Hematopoietic multipotent progenitor cell treated with erythropoietin and hydrocortisone succinate and interleukin-3 and kit ligand, for 8 days (in vitro differentiated cells): ENCODE measurements around the gene RCSD1.
A peak's percentile ranks its signal among the peaks of the same experiment; 100 is the strongest.
"Not testable (repeated sequence)": the region's sequence is repeated elsewhere in the genome, so short reads cannot be mapped to it uniquely, and the experiment has no call there.

ENCODE experiments used
- DNase-seq: peaks from one replicate; pipeline ENCODE4 v3.0.0-alpha.2; 2015

RCSD1 gene

DNA sequence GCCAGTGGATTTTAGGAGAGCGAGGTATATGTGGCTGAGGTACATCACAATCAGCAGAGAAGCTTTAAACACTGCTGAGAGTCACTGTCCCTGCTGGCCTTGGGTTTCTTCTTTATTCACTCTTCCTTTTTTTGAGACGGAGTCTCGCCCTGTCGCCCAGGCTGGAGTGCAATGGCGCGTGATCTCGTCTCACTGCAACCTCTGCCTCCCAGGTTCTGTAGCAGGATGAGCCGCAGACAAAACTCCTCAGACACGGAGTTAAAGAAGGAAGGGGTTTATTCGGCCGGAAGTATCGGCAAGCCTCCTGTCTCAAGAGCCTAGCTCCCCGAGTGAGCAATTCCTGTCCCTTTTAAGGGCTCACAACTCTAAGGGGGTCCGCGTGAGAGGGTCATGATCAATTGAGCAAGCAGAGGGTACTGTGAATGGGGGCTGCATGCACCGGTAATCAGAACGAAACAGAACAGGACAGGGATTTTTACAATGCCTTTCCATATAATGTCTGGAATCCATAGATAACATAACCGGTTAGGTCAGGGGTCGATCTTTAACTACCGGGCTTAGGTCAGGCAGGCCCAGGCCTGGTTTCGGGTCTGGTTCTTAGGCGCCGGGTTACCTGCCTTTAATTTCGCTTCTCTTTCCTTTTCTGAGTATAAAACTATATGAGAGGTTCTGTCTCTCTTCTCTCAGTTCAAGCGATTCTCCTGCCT, 89.8 kb downstream of the RCSD1 start:
- not testable (repeated sequence) for DNase-seq

DNA sequence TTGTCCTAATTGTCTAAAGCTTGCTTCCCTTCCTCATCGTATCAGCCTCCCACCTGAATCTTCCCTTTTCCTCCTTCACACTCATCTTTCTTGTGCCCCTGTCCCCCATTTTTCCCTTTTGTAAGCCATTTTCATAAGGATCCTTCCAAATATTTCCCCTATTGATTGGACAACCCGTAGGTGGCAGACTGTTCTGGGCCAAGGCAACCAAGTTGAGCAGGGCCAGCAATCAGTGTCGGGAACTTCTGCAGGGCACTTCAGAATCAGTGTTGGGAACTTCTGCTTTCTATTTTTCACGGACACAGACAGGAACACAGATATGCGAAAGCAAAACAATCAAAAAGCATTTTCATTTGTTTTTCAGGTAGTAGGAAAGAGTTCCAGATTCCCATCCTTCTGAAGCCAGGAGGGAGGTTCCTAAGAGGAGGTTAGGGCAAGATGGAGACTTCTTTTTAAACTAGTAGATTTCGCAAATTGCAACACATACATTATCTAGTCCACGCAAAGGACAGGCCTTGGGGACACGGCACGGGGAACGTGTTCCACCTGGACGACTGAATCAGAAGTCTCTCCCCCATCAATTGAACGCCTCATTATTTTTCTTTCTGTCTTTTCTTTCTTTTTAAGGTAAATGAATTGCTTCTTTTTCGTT, 91.1 kb downstream of the RCSD1 start:
- peak; percentile 43 for DNase-seq

DNA sequence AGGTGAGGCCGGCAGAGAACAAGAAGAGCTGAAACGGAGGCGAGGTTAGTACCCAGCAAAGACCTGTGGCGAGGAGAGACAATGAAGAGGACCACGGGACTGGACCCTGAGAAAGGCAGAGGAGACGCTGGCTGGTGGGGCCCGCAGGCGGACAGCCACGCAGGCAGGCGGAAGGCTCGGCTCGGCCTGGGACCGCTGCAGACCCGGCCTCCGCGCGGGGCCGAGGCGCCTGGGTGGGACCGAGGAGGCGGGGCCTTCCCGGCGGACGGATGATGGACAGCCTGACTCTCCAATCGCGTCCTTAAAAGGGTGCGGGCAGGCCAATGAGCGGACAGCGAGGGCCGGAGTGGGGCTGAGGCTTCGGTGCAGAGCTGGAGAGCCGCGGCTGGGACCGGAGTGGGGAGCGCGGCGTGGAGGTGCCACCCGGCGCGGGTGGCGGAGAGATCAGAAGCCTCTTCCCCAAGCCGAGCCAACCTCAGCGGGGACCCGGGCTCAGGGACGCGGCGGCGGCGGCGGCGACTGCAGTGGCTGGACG, 91.7 kb downstream of the RCSD1 start, which contains the start of gene MPZL1:
Gene MPZL1 (plus strand): TSS at position 366 of the 535 bp plus-strand sequence. CDS start 170 bp downstream, outside the sequence.
- DNase-seq: peak; percentile 92

DNA sequence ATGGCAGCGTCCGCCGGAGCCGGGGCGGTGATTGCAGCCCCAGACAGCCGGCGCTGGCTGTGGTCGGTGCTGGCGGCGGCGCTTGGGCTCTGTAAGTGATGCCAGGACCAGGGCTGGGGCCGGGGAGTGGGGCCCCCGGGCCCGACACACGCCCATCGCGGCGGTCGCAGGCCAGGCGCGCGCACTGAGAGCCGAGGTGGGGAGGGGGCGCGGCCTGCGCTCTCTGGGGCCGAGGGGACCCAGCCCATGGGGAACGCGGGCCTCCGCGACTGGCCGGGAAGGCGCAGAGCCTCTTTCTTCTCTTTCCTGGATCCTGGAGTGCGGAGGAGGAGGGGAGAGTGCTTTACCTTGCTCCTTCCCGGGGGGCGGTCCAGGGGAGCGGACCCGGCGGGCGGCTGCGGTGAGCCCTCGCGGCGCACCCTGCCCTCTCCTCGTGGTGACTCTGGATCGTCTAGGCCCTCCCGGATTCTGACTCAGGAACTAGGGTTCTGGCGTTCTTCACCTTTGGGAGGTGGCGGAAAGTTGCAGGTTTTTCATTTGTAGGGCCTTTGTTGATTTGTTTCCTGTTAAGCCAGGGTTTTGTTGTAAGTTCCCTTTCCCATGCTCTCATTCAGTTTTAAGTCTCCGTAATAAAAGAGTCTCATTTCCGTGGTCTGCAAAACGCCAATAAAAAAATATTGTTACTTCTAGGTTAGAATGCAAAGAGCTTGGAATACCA, 92.3 kb downstream of the RCSD1 start:
- peak; percentile 45 for DNase-seq

DNA sequence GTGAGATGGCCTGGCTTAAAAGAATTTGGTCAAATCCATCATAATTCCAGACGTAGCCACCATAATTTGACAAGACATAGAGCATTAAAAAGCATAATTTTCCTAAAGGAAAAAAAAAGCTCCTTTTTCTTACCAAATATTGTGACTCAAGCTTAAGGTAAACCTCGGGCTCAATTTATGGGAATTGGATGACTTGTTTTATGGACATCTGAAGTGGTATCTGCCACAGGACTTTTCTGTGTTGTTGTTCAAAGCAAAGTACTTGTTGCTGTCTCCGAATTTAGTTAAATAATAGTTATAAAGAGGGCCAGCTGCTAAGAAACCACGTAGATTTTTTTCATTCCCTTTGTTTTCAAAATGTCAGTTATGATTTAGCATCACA, 92.8 kb downstream of the RCSD1 start:
- no peak for DNase-seq

DNA sequence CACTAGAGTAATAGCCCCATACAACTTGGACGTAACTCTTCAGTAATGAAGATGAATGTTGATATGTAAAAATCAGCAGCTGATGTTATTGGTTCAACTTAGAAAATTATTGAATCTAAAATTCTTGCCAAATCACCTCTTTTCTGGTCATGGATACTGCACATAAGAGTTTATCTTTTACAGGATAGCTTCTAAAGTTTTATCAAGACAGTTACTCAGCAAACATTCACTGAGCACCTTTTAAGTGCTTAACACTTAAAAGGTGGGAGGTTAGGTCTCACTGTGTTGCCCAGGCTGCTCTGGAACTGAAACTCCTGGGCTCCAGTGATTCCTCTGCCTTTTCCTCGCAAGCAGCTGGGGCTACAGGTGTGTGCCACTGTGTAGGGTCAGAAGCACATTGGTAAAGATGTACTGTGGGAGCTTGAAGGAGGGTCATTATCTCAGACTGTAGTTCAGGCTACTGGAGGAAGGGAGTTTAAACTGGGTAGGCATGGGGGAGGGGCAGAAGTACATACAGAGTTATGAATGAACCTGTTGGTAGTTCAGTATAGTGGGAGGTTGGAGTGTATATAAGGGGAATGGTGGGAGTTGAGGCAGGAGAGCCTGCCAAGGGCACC, 93.8 kb downstream of the RCSD1 start:
- DNase-seq: peak; percentile 31

DNA sequence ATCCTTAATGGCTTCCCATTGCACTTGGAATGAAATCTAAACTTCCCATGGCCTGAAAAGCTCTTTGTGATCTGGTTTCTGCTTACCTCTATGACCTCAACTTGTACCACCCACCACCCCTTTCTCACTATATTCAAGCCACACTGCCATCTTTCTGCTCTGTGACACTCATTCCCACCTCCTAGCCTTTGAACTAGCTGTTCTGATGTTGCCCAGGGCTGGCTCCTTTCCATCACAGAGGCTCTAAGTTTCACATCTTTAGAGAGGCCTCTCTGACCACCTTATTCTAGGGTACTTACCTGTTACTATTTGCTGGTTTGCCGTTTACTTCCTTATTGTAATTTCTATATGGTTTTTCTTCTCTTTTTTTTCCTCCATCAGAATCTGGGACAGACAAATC, 96.0 kb downstream of the RCSD1 start:
- DNase-seq: no peak

DNA sequence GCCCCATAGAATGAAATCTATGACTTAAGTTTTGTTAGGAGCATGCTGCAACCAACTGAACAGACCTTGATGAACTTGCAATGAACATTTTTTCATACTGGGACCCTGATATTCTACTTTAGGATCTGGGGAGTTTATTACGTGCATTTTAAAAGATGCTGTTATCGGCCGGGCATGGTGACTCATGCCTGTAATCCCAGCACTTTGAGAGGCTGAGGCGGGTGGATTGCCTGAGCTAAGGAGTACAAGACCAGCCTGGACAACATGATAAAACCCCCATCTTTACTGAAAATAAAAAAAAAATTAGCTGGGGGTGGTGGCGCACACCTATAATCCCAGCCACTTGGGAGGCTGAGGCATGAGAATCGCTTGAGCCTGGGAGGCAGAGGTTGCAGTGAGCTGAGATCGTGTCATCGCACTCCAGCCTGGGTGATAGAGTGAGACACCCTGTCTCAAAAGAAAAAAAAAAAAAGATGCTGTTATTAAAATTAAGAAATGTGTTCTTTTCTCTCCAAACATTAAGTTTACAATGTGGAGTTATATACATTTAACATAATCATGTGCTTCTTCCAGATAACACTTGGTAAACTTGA, 98.9 kb downstream of the RCSD1 start:
- peak; percentile 35 for DNase-seq

DNA sequence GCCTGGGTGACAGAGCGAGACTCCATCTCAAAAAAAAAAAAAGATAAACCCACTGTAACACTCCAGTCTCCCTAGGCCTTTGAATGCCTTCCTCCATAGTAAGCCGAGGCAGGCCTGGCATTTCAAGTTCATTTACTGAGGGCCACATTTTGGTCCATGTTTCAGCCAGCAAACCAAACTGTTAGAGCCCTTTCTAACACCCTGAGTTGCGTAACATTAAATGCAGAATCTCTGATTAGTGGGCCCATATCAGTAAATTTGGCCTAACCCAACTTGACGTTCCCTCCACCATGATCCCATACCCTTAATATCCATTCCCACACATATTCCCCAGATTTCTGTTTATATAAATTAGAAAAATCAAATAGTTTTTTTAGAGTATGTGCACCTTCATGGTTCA, 104.2 kb downstream of the RCSD1 start:
- DNase-seq: no peak

DNA sequence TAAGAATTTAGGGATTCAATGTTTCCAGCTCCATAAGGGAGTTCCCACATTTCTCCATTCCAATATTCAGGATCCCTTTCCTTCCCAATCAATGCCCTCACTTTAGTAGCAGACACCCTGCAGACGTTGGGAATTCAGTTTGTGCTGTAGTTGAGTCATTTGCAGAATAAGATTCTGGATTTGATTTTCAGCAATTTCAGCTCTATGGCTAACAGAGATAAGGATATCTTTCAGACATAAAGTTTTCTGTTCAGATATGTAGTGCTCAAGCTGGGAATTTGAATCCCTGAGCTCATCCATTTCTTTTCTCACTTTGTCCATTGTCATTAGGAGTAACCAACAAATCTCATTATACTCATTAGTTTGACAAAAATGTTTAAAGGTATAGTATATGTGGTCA, 104.8 kb downstream of the RCSD1 start:
- DNase-seq: no peak

DNA sequence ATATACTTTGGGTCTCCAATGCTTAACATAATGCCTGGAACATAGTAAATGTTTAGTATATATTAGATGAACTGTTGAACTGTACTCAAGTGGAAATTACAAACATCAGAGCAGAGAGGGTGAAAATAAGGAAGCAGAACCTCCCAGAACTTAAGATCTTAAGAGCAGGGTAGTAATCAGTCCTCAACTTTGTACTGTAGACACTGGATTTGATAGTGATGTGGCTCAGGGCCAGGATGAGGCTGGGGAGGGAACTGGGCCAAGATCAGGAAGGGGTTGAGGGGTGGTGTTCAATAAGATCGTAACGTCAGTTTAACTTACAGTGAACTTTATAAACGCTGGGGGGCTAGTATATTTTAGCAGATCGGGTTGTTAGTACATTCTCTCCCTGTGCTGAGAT, 107.1 kb downstream of the RCSD1 start:
- peak; percentile 57 for DNase-seq

DNA sequence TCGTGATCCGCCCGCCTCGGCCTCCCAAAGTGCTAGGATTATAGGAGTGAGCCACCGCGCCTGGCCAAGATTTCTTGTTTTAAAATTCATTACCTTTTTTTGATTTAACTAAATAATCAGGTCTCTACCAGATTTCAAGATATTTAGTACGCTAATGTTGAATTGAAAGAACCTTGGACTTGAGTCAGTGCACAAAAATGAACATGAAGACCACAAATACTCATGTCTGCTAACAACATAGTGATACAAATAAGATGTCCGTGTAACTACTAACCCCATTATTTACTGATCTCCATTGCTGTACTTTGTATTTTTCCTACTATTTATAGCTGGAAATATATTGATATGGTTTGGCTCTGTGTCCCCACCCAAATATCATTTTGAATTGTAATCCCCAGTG, 108.1 kb downstream of the RCSD1 start:
- DNase-seq: no peak

DNA sequence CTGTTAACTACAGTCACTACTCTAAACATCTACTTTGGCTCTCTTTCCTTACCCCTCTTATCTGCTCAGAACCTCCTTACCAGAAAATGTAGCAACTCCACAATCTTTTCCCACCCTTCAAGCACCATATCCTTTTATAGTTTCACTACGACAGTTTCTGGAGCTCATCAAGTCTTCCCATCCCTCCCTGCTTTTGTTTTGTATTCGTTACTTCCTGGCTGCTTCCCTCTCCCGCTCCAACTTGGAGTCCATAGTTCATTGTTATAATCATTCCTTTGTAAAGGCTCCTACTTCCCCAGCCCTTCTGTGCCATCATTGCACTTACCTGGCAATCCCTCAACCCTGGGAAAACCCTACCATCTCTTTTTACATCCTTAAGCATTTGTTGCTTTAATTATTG, 109.7 kb downstream of the RCSD1 start:
- no peak for DNase-seq

DNA sequence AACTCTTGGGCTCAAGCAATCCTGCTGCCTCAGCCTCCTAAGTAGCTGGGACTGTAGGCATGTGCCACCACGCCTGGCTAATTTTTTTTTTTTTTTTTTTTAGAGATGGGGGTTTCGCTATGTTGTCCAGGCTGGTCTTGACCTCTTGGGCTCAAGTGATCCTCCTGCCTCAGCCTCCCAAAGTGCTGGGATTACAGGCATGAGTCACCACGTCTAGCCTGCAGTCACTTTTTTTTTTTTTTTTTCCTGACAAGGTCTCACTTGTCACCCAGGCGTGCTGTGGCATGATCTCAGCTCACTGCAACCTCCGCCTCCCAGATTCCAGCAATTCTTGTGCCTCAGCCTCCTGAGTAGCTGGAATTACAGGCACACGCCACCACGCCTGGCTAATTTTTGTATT, 111.1 kb downstream of the RCSD1 start:
- not testable (repeated sequence) for DNase-seq

DNA sequence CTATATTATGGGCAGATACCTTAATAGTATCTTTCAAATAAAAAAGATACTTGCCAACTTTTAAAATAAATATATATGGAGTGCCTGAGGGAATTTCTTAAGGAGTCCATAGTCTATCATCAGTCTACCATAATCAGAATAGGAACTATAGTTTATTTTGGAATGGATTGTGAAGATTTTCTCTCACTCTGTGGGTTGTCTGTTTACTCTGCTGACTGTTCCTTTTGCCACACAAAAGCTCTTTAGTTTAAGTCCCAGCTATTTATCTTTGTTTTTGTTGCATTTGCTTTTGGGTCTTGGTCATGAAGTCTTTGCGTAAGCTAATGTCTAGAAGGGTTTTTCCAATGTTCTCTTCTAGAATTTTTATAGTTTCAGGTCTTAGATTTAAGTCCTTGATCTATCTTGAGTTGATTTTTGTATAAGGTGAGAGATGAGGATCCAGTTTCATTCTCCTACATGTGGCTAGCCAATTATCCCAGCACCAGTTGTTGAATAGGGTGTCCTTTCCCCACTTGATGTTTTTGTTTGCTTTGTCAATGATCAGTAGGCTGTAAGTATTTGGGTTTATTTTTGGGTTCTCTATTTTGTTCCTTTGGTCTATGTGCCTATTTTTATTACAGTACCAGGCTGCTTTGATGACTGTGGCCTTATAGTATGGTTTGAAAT, 112.5 kb downstream of the RCSD1 start:
- not testable (repeated sequence) for DNase-seq

DNA sequence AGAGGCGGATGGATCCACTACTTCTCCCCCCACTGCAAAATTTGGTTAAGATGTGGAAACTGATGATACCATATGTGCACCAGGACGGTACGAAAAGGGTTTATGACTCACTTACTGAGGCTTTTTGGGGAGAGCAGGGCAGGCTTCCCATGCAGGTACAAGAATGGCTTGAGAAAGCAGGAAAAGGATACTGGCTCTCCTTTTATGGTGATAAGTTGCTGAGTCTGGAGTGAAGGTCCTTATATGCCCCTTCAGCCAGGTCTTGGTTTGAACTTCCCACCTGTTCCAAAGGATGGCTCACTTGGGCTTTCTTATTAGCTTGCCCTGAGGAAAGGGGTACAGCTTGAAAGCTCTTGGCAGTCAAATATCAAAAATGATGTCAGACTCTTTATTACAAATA, 114.9 kb downstream of the RCSD1 start:
- no peak for DNase-seq

DNA sequence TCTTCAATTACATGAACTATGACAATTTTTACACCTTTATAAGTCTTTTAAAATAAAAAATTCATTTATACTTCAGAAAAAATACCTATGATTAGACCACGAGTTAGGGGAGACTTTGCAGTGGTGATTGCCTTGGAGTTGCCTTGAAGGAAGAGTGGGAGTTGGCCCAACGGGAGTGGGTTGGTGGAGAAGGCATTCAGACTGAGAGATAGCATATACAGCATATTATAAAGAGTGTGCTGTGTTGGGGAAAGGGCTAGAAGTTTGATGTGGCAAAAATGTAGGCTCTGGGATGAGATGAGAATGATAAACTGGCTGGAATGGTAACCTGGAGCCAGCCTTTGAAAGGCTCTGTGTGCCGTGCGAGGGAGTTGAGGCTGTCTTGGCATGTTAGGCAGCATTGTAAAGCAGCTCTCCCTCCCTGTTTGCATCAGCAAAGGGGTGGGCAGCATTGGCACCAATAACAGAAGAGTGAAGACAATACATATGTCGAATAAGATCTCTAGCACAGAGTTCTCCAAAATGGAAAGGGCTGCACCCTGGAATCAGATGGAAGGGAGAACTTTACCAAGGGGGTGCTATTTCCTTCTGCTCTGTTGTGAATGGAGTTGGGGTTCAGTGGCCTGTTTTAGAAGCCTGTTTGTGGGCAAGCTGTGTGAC, 116.1 kb downstream of the RCSD1 start:
- DNase-seq: no peak

DNA sequence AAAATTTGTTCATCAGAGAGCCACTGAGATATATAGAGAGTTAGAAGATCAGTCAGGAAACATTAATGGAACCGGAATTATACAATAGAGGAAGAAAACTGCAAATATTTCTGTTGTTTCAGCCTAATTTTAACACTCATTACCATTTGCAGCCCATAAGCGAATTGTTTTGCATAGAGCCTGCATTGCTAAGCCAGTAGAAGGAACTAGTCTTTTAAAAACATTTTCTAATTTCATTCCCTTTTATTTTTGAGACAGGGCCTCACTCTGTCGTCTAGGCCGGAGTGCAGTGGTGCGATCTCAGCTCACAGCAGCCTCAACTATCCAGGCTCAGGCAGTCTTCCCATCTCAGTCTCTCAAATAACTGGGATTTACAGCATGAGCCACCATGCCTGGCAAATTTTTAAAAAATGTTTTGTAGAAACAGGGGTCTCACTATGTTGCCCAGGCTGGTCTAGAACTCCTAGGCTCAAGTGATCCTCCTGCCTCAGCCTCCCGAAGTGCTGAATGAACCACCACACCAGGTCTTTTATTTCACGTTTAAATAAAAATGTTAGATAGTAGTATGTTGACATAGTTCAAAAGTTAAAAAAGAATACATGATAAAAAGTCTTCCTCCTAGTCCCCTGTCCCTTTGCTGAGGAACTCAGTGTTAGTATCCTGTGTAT, 117.1 kb downstream of the RCSD1 start:
- no peak for DNase-seq

DNA sequence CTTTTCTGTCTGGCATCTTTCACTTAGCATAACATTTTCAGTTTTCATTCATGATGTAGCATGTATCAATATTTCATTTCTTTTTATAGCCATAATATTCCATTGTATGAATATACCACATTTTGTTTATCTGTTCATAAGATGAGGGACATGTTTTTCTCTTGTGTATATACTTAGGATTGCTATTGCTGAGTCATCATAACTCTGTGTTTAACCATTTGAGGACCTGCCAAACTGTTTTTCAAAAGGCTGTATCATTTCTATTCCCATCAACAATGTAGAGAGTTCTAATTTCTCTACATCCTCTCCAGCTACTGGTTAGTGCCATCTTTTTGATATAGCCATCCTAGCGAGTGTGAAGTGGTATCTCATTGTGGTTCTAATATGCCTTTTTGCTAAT, 118.0 kb downstream of the RCSD1 start:
- DNase-seq: peak; percentile 45

DNA sequence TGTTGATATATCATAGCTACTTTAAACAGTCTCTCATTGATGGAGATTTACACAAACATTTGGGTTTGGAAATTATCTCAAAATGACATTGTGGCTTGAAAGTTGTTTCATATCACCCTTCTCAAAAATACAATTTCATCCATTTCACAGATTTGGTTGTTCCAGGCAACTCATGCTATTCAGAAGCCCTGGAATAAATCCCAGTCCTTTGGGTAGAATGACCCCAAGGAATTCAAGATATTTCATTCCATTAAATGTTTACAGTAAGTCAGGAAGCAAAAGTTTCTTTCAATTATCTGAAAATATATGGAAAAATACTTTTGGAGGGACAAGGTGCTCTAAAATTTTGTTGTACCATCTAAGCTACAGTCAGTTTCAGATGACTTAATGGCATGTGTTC, 118.9 kb downstream of the RCSD1 start:
- DNase-seq: no peak

DNA sequence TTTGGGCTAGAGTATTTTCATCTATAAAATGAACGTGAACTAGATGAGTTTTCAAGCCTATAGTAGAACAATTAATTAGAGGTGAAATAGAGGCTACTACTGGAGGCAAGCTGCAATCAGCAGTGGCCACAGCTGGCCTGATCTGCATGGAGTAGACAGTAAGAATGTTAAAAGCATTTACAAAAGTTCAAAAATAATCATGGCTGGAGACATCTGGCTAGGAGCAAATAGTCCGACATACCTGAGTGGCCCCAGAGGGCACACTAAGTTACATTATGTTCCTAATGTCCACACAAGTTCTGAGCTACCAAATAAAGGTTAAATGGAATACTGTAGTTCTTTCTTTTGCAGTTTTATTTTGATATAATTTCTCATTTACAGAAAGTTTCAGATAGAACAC, 119.7 kb downstream of the RCSD1 start:
- no peak for DNase-seq
